NCI-H1092 treated with DMSO at 0.1 percent for 48 hours (cell line): ENCODE data around the gene CD160.
"Not testable (repeated sequence)": the region's sequence is repeated elsewhere in the genome, so short reads cannot be mapped to it uniquely, and the experiment has no call there.

ENCODE experiments used
- DNase-seq: peaks from one replicate; lab custom pipeline; 2025; lab: John Stamatoyannopoulos, UW

Gene CD160

DNA sequence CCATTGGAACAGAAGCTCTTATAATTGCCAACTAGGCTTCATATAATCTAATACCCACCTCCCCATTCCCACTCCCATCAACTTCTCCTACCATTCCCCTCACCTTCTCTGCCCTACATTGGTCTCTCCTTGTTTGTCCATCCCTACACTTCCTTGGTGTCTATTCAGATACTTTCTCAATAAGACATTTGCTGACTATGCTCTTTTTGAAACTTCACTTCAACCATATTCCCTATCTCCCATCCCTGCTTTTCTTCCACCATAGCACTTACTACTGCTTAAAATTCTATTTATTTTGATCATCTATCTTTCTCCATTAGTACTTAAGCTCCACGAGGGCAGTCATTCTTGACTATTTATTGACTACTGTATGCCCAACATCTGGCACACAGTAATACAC, 40.4 kb downstream of the CD160 start:
- DNase-seq = no peak

DNA sequence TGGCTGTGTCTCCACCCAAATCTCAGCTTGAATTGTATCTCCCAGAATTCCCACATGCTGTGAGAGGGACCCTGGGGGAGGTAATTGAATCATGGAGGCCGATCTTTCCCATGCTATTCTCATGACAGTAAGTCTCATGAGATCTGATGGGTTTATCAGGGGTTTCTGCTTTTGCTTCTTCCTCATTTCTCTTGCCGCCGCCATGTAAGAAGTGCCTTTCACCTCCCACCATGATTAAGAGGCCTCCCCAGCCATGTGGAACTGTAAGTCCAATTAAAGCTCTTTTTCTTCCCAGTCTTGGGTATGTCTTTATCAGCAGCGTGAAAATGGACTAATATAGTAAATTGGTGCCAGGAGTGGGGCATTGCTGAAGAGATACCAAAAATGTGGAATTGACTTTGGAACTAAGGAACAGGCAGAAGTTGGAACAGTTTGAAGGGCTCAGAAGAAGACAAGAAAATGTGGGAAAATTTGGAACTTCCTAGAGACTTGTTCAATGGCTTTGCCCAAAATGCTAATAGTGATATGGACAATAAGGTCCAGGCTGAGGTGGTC, 41.2 kb downstream of the CD160 start:
- DNase-seq = not testable (repeated sequence)

DNA sequence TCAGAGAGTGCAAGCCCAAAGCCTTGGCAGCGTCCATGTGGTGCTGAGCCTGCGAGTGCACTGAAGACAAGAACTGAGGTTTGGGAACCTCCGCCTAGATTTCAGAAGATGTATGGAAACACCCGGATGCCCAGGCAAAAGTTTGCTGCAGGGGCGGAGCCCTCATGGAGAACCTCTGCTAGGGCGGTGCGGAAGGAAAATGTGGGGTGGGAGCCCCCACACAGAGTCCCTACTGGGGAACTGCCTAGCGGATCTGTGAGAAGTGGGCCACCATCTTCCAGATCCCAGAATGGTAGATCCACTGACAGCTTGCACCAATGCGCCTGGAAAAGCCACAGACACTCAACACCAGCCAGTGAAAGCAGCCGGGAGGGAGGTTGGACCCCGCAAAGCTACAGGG, 42.2 kb downstream of the CD160 start:
- not testable (repeated sequence) for DNase-seq

DNA sequence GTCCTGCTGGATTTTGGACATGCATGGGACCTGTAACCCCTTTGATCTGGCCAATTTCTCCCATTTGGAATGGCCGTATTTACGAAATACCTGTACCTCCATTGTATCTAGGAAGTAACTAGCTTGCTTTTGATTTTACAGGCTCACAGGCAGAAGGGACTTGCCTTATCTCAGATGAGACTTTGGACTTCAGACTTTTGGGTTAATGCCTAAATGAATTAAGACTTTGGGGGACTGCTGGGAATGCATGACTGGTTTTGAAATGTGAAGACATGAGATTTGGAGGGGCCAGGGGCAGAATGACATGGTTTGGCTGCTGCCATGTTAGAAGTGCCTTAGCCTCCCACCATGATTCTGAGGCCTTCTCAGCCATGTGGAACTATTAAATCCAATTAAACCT, 42.7 kb downstream of the CD160 start:
- DNase-seq = not testable (repeated sequence)

DNA sequence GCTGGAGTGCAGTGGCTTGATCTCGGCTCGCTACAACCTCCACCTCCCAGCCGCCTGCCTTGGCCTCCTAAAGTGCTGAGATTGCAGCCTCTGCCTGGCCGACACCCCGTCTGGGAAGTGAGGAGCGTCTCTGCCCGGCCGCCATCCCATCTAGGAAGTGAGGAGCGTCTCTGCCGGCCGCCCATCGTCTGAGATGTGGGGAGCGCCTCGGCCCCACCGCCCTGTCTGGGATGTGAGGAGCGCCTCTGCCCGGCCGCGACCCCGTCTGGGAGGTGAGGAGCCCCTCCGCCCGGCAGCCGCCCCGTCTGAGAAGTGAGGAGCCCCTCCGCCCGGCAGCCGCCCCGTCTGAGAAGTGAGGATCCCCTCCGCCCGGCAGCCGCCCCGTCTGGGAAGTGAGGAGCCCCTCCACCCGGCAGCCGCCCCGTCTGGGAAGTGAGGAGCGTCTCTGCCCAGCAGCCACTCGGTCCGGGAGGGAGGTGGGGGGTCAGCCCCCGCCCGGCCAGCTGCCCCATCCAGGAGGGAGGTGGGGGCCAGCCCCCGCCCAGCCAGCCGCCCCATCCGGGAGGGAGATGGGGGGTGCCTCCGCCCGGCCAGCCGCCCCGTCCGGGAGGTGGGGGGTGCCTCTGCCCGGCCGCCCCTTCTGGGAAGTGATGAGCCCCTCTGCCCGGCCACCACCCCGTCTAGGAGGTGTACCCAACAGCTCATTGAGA, 45.1 kb downstream of the CD160 start:
- DNase-seq = not testable (repeated sequence)

DNA sequence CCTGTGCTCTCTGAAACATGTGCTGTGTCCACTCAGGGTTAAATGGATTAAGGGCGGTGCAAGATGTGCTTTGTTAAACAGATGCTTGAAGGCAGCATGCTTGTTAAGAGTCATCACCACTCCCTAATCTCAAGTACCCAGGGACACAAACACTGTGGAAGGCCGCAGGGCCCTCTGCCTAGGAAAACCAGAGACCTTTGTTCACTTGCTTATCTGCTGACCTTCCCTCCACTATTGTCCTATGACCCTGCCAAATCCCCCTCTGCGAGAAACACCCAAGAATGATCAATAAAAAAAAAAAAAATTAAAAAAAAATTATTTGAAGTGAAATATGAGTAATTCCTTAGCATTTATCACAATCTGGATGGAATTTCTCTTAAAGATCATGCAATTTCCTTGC, 45.8 kb downstream of the CD160 start:
- DNase-seq = not testable (repeated sequence)

DNA sequence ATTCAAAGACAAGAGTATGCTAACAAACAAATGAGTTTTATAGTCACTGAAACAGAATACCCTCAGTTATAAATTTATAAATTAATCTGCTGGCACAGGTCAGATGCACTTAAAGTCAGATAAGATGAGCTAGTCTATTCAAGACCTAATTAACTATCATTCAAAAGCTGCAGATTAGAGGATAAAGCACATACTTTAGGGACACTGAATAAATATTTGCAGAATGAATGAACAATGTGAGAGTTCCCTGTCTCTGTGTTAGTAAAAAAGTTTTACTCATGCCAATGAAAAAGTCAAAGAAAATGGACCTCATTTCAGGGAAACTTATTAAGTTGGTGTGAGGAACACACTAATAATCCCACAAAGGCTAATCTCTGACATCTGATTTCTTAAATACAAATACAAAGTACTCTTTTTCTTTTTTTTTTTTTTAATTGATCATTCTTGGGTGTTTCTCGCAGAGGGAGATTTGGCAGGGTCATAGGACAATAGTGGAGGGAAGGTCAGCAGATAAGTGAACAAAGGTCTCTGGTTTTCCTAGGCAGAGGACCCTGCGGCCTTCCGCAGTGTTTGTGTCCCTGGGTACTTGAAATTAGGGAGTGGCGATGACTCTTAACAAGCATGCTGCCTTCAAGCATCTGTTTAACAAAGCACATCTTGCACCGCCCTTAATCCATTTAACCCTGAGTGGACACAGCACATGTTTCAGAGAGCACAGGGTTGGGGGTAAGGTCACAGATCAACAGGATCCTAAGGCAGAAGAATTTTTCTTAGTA, 46.5 kb downstream of the CD160 start:
- DNase-seq = not testable (repeated sequence)

DNA sequence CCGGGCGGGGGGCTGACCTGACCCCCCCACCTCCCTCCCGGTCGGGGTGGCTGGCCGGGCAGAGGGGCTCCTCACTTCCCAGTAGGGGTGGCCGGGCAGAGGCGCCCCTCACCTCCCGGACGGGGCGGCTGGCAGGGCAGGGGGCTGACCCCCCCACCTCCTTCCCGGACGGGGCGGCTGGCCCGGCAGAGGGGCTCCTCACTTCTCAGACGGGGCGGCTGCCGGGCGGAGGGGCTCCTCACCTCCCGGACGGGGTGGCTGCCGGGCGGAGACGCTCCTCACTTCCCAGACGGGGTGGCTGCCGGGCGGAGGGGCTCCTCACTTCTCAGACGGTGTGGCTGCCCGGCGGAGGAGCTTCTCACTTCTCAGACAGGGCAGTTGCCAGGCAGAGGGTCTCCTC, 47.6 kb downstream of the CD160 start:
- not testable (repeated sequence) for DNase-seq

DNA sequence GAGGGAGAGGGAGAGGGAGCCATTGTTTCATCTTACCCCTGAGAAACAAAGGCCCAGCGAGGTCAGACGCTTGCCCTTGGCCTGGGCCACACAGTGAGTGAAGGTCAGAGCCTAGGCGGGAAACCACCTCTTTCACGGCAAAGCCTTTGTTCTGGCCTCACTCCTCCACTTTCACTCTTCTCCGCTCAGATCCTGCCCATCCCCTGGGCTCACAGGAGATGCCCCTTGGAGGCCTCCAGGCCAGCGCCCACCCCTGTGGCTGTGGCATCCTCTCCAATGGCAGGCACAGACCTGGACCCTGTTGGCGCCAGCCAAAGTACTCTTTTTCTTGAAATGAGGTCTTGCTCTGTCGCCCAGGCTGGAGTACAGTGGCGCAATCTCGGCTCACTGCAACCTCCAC, 48.7 kb downstream of the CD160 start:
- DNase-seq = not testable (repeated sequence)

DNA sequence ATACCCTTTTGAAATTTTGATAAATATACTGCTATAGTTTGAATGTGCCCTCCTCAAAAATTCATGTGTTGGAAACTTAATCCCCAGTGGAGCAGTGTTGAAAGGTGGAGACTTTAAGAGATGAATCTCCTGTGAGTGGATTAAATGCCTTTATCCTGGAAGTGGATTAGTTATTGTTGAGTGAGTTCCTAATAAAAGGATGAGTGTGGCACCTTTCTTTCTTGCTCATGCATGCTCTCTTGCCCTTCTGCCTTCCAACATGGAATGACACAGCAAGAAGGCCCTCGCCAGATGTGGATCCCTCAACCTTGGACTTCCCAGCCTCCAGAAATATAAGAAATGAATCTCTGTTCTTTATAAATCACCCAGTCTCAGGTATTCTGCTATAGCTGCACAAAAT, 51.8 kb downstream of the CD160 start:
- DNase-seq = no peak

DNA sequence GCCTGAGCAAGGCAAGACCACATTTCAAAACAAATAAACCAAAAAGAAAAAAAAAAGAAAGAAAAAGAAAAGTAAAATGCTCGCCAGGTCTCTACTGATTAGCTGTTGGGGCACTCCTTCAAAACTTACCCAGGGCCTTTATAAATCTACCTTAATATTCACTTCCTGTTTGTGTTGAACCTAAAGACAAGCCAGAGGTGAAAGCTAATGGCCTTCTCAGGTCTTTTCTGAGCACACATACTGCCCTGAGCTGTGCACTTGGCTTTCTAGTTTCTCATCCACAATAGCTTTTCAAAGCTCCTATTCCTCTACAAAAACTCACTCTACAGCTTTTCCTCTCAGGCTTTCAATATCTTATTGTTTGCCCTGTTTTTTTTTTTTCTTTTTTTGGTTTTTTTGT, 54.1 kb downstream of the CD160 start:
- no peak for DNase-seq

DNA sequence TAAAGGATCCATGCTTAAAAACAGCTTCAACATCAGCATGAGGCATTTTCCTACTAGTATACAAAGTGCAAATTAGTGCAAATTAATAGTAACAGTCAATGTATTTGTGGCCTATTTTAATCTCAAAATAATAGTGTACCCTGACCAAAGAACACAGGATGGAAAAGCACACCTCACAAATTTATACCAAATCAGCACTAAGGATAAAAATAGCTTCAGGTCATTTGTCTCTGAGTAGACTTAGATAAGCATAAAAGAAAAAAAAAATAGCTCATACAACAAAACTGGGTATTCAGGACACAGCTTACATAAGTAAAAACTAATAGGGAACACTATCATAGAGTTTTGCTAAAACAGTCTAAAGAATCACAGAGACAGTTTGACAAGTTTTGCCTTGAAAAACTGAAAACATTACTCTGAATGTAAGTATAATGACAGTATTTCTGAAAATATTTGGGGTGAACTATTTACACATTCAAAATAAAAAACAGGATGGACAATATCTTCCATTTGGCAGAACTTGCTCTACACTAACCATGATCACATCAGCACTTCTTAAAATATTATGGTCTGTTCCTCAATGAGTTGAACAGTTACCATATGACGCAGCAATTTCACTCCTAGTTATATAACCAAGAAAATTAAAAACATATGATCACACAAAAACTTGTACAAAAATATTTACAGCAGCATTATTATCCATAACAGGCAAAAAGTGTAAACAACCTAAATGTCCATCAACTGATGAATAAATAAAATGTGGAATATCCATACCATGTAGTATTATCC, 58.3 kb downstream of the CD160 start:
- DNase-seq = no peak

DNA sequence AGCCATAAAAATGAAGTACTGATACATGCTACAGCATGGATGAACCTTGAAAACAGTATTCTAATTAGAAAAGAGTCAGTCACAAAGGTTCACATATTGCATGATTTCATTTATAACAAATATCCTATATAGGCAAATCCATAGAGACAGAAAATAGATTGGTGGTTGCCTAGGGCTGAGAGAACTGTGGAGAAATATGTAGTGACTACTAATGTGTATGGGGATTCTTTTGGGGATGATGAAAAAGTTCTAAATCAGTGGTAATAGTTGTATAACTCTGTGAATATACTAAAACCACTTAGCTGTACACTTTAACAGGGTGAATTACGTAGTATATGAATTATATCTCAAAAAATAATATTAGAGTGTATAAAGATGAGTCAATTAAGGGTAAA, 58.8 kb downstream of the CD160 start:
- no peak for DNase-seq

DNA sequence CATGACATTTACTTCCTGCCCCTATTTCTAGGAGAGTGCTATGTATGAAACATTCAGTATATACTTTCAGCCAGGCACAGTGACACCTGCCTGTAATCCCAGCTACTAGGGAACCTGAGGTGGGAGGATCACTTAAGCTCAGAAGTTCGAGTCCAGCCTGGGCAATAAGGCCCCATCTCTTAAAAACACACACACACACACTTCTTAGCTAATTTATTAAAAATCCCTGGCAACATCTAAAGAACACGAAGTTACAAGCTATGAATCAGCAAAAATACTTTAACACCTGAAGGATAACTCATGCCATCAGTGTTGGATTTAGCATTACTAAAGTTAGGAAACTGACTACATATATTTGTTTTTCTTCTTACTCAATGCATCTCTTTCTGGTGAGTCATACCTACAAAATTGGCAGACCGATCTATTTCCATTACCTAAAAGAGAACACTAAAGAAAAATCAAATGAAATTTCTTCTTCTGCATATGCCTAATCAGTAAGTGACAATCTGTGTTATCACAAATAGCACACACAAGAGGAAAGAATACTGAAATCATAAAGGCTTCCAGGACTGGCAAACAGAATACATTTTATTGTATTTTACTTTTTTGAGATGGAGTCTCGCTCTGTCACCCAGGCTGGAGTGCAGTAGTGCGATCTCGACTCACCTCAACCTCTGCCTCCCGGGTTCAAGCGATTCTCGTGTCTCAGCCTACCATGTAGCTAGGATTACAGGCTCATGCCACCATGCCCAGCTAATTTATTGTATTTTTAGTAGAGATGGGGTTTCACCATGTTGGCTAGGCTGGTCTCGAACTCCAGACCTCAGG, 63.2 kb downstream of the CD160 start:
- no peak for DNase-seq

DNA sequence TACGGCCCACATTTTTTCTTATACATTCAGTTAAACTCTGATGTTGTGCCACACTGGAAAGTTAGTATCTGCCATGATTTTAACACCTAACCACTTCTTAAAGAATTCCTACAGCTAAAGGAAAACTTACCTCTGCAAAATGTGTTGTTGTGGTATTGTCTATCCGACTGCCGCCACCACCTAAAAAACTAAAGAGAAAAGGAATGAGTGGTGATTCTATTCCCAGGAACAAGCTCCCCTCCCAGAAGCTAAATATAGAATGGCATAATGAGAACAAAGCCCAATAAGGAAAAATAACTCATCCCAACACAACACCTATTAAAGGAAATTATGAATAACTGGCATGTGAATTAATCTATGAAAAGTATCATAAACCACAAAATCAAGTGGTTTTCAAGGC, 65.1 kb downstream of the CD160 start:
- DNase-seq = no peak

DNA sequence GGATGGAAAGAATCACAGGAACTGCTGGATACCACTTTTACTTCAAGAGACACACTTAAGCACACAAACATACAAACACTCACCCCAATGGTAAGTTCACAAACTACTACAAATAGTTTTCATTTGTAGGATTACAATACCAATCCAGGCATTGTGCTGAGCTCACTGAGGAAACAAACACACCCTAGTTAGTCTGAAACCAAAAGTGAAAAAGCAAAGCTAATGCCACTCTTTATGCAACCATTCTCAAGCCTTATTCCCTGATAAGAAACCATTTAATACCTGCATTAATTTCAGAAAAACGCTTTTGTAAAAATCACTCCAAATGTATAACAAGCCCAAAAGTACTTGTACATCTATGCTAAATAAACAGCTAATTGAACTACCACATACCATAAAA, 66.2 kb downstream of the CD160 start:
- DNase-seq = no peak

DNA sequence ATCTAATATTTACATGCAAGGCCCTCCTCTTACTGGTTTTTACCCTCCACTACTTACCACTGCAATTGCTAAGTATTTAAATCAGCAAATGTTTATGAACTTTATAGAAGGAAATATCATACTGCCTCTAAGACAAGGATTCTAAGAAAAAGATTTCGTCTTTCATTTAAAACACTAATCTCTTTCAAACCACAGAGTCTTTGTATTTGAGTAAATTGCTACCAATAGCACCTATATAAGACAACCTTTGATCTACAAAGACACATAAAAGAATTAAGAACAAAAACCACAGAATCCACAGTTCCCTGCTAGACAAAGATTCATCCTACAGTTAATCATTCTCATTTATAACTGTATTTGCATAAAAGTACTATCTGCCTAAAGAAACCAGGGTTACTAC, 67.0 kb downstream of the CD160 start:
- DNase-seq = no peak

DNA sequence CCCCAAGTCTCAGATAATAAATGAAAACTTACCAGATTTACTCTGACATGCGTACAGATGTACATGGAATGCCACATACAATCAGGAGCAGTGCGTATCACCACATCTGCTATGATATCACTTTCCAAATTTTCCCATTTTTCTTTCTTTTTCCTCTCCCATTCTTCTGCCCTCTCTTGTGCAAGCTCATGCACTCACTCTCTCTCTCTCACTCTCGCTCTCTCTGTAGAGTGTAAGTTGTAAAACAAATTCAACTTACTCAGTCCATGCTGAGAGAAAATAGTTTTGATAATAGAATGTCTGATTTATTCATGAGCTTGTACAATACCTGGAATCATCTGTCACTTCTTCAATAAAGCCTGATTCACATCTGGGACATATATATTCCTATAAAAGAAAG, 69.3 kb downstream of the CD160 start:
- DNase-seq = no peak
